HG03064 (cell line): ENCODE measurements around the gene TTC33.

Experiments used
- ATAC-seq: cut with Tn5 transposase; IDR thresholded peaks from one replicate; pipeline ENCODE4 v1.9.1; 2021; ENCODE audit warnings: low read depth; ENCODE audit not compliant: unreplicated experiment

The TTC33 gene

GRCh38 chr5:40619421-40619820 is 136.3 kb downstream of the TTC33 start:
- no peak for ATAC-seq

GRCh38 chr5:40618926-40619325 is 136.8 kb downstream of the TTC33 start:
- no peak for ATAC-seq

- no peak for ATAC-seq
Observed at GRCh38 chr5:40616781-40617180, 139.0 kb downstream of the TTC33 start.

GRCh38 chr5:40615586-40616170 is 140.1 kb downstream of the TTC33 start:
- ATAC-seq = no peak

- ATAC-seq = no peak
Observed at GRCh38 chr5:40614923-40615585, 140.7 kb downstream of the TTC33 start.

- no peak for ATAC-seq
Observed at GRCh38 chr5:40614466-40614865, 141.3 kb downstream of the TTC33 start.

- ATAC-seq = no peak
Observed at GRCh38 chr5:40607202-40607601, 148.6 kb downstream of the TTC33 start.

- no peak for ATAC-seq
Observed at GRCh38 chr5:40606077-40606765, 149.5 kb downstream of the TTC33 start.

- ATAC-seq = no peak
Observed at GRCh38 chr5:40605295-40605958, 150.3 kb downstream of the TTC33 start.

- ATAC-seq = no peak
Observed at GRCh38 chr5:40603378-40603777, 152.4 kb downstream of the TTC33 start.

GRCh38 chr5:40601198-40601868 is 154.4 kb downstream of the TTC33 start:
- no peak for ATAC-seq

GRCh38 chr5:40600383-40600782 is 155.4 kb downstream of the TTC33 start:
- ATAC-seq = no peak

- no peak for ATAC-seq
Observed at GRCh38 chr5:40599676-40600075, 156.1 kb downstream of the TTC33 start.

- no peak for ATAC-seq
Observed at GRCh38 chr5:40594811-40595210, 160.9 kb downstream of the TTC33 start.

- peak; percentile 80 for ATAC-seq
Observed at GRCh38 chr5:40591727-40592396, 163.9 kb downstream of the TTC33 start.

- ATAC-seq = no peak
Observed at GRCh38 chr5:40587376-40587775, 168.4 kb downstream of the TTC33 start.

- no peak for ATAC-seq
Observed at GRCh38 chr5:40585537-40586267, 170.1 kb downstream of the TTC33 start.

- no peak for ATAC-seq
Observed at GRCh38 chr5:40584054-40584453, 171.7 kb downstream of the TTC33 start.
